ENCODE data around the gene GPANK1.
"Not testable (repeated sequence)": the region's sequence is repeated elsewhere in the genome, so short reads cannot be mapped to it uniquely, and the experiment has no call there.

DNA sequence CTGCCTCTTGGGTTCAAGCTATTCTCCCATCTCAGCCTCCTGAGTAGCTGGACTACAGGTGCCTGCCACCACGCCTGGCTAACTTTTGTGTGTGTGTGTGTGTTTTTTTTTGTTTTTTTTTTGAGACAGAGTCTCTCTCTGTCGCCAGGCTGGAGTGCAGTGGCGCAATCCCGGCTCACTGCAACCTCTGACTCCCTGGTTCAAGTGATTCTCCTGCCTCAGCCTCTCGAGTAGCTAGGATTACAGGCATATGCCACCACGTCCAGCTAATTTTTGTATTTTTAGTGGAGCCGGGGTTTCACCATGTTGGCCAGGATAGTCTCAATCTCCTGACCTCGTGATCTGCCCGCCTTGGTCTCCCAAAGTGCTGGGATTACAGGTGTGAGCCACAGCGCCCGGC lies 44.4 kb upstream of the GPANK1 start:
- TF ChIP-seq POLR2A (IDR thresholded peaks at IDR 0.05; ENCODE audit: low read depth); POLR2AphosphoS5 (IDR thresholded peaks at IDR 0.05): not testable (repeated sequence)
- TF ChIP-seq, protein P1, sequence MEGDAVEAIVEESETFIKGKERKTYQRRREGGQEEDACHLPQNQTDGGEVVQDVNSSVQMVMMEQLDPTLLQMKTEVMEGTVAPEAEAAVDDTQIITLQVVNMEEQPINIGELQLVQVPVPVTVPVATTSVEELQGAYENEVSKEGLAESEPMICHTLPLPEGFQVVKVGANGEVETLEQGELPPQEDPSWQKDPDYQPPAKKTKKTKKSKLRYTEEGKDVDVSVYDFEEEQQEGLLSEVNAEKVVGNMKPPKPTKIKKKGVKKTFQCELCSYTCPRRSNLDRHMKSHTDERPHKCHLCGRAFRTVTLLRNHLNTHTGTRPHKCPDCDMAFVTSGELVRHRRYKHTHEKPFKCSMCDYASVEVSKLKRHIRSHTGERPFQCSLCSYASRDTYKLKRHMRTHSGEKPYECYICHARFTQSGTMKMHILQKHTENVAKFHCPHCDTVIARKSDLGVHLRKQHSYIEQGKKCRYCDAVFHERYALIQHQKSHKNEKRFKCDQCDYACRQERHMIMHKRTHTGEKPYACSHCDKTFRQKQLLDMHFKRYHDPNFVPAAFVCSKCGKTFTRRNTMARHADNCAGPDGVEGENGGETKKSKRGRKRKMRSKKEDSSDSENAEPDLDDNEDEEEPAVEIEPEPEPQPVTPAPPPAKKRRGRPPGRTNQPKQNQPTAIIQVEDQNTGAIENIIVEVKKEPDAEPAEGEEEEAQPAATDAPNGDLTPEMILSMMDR (IDR thresholded peaks at IDR 0.05) = not testable (repeated sequence)
